Smooth muscle cell (in vitro differentiated cells): Measurements from ENCODE around the gene UBE2QL1. TPM values are rescaled to one million over a fixed set of nuclear protein-coding genes. Genes with fewer than 3 reads are reported as not detected.

ENCODE experiments used
- DNase-seq: peaks from one replicate; lab custom pipeline; 2025; ENCODE audit not compliant: unreplicated experiment; lab: John Stamatoyannopoulos, UW
- H2AFZ ChIP-seq: fragments of 200-600 bp; sonication (generic); 2 replicates; pipeline ENCODE4 v1.6.0; 2016; ENCODE audit warnings: antibody characterized with exemption, low read depth, mild to moderate bottlenecking
- H3F3A ChIP-seq: fragments of 200-600 bp; sonication (generic); 2 replicates; pipeline ENCODE4 v1.6.0; 2017; ENCODE audit warnings: antibody characterized with exemption, low read depth
- H3K27ac ChIP-seq: fragments of 200-600 bp; sonication (generic); 2 replicates; pipeline ENCODE4 v1.5.1; 2016; ENCODE audit warnings: low read depth, mild to moderate bottlenecking
- H3K27me3 ChIP-seq: fragments of 200-600 bp; sonication (generic); 2 replicates; pipeline ENCODE4 v1.6.1; 2016; ENCODE audit warnings: low read depth, mild to moderate bottlenecking
- H3K36me3 ChIP-seq: fragments of 200-600 bp; sonication (generic); 2 replicates; pipeline ENCODE4 v1.5.1; 2016; ENCODE audit warnings: low read depth
- H3K4me1 ChIP-seq: fragments of 200-600 bp; sonication (generic); 2 replicates; pipeline ENCODE4 v1.5.1; 2016; ENCODE audit warnings: low read depth
- H3K4me2 ChIP-seq: fragments of 200-600 bp; sonication (generic); 2 replicates; pipeline ENCODE4 v1.6.0; 2016; ENCODE audit warnings: mild to moderate bottlenecking
- H3K4me3 ChIP-seq: fragments of 200-600 bp; sonication (generic); 2 replicates; pipeline ENCODE4 v1.5.1; 2016; ENCODE audit warnings: mild to moderate bottlenecking
- H3K79me2 ChIP-seq: fragments of 200-600 bp; sonication (generic); 2 replicates; pipeline ENCODE4 v1.6.0; 2016; ENCODE audit warnings: low read depth, mild to moderate bottlenecking
- H3K9ac ChIP-seq: fragments of 200-600 bp; sonication (generic); 2 replicates; pipeline ENCODE4 v1.6.0; 2016; ENCODE audit warnings: low read depth
- H3K9me3 ChIP-seq: fragments of 200-600 bp; sonication (generic); replicated peaks from 2 replicates; pipeline ENCODE4 v1.5.1; 2016; ENCODE audit warnings: low read depth
- H4K20me1 ChIP-seq: fragments of 200-600 bp; sonication (generic); 2 replicates; pipeline ENCODE4 v1.6.0; 2016; ENCODE audit warnings: low read depth
- CTCF ChIP-seq: fragments of 200-600 bp; sonication (generic); IDR thresholded peaks from 2 replicates; pipeline ENCODE4 v1.5.1; 2017; ENCODE audit warnings: borderline replicate concordance, mild to moderate bottlenecking, antibody characterized with exemption; ENCODE audit not compliant: insufficient read depth, poor library complexity, severe bottlenecking
- WGBS: methylation state at CpG from one replicate; pipeline ENCODE4 v1.1.7; 2016; ENCODE audit warnings: low lambda C conversion rate; 5-methylcytosine and 5-hydroxymethylcytosine counted together
- polyA plus RNA-seq: library from polyadenylated mRNA; unstranded; fragments of >200 nt; fragmentation: Nextera tagmentation; extraction: Ambion mirVana; gene quantifications from 2 replicates; pipeline ENCODE4 v1.2.1, GENCODE V29; 2016
- total RNA-seq: library from RNA; depleted of rRNA; stranded (reverse); fragments of >200 nt; gene quantifications from 2 replicates; pipeline ENCODE4 v1.2.3, GENCODE V29; 2014

UBE2QL1 gene
- total and polyA plus RNA-seq, 2 experiments from 2014 or later = 1.2 to 1.3 TPM

GRCh38 chr5:6516823-6517222 is 68.2 kb downstream of the UBE2QL1 start:
- no peak for DNase-seq
- no peaks in the 10 kb centered on the region for H3K4me1 ChIP-seq
- no peak for TF ChIP-seq CTCF
- H3K36me3 ChIP-seq = no peaks in the 10 kb centered on the region
- H3K79me2 ChIP-seq = no peaks in the 10 kb centered on the region
- H3K4me3 ChIP-seq = no peak overlapping the region
- peaks cover 18% of the 10 kb centered on the region for H3K27me3 ChIP-seq
- H3K27ac ChIP-seq = no peak overlapping the region
- H2AFZ ChIP-seq = no peak overlapping the region
- 59% methylated on average over 4 of the region's 4 CpGs for WGBS
- no peaks in the 10 kb centered on the region for H3K9me3 ChIP-seq
- no peak overlapping the region for H3K9ac ChIP-seq
- no peaks in the 10 kb centered on the region for H4K20me1 ChIP-seq
- H3K4me2 ChIP-seq = no peak overlapping the region
- H3F3A ChIP-seq = no peaks in the 10 kb centered on the region

- no peak for TF ChIP-seq CTCF
- 81% methylated on average over 6 of the region's 6 CpGs for whole genome bisulfite sequencing
- no peaks in the 10 kb centered on the region for H3K36me3 ChIP-seq
- H3K79me2 ChIP-seq = no peaks in the 10 kb centered on the region
- H3K27me3 ChIP-seq = peaks cover 25% of the 10 kb centered on the region
- H3K9ac ChIP-seq = no peak overlapping the region
- H3K4me2 ChIP-seq = no peak overlapping the region
- no peaks in the 10 kb centered on the region for H3K4me1 ChIP-seq
- no peak overlapping the region for H2AFZ ChIP-seq
- no peak overlapping the region for H3K4me3 ChIP-seq
- H3F3A ChIP-seq = no peaks in the 10 kb centered on the region
- no peak overlapping the region for H3K27ac ChIP-seq
- no peaks in the 10 kb centered on the region for H4K20me1 ChIP-seq
- H3K9me3 ChIP-seq = no peaks in the 10 kb centered on the region
- no peak for DNase-seq
Observed at GRCh38 chr5:6517510-6517909, 68.9 kb downstream of the UBE2QL1 start.

DNA sequence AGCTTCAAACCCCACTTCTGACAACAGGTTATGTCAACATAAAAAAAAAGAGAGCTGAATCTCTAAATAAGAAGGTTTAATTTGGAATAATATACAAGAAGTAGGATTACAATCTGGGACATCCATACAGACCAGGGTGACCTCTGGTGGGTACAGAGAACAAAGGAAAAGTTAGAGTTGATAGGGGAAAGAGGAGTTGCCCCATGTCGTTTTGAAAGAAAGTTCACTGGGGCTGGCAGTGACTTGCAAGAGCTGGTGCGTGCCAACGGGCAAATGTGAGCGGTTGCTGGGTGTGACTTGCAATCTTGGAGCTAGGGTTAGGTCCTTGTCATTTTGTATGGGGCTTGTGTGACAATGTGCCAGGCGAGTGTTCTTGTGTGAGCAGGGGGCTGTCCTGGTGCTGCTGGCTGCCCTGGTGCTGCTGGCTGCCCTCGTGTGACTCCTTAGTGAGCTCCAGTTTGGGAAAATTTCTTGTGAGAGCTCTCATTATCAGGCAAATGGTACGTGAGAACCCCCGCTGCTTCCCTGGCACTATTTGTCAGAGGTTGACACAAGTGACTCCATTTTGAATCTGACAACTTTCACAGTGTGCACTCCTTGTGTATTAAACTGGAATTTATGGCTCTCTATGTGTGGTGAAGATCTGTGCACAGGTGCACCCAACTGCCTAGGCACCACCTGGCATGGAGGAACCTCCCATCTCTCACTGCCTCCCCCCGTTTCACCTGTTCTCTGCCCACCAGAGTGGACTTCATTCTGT is 69.8 kb downstream of the UBE2QL1 start:
- H3K79me2 ChIP-seq = no peaks in the 10 kb centered on the region
- 79% methylated on average over 9 of the region's 9 CpGs for WGBS
- no peak overlapping the region for H2AFZ ChIP-seq
- no peaks in the 10 kb centered on the region for H3F3A ChIP-seq
- H3K27ac ChIP-seq = no peak overlapping the region
- H3K9ac ChIP-seq = no peak overlapping the region
- H3K27me3 ChIP-seq = peaks cover 27% of the 10 kb centered on the region
- TF ChIP-seq CTCF = no peak
- H3K9me3 ChIP-seq = no peaks in the 10 kb centered on the region
- no peak for DNase-seq
- no peaks in the 10 kb centered on the region for H3K36me3 ChIP-seq
- H3K4me3 ChIP-seq = no peak overlapping the region
- H3K4me1 ChIP-seq = no peaks in the 10 kb centered on the region
- no peaks in the 10 kb centered on the region for H4K20me1 ChIP-seq
- no peak overlapping the region for H3K4me2 ChIP-seq

- Histone ChIP-seq H3K27ac (no peak overlapping the region), H4K20me1 (no peaks in the 10 kb centered on the region), H3K4me3 (no peak overlapping the region), H3K4me2 (no peak overlapping the region), H3K36me3 (no peaks in the 10 kb centered on the region), H3K4me1 (no peaks in the 10 kb centered on the region), H3K79me2 (no peaks in the 10 kb centered on the region), H3K9me3 (no peaks in the 10 kb centered on the region), H2AFZ (no peak overlapping the region), H3F3A (no peaks in the 10 kb centered on the region), H3K9ac (no peak overlapping the region), H3K27me3 (peaks cover 27% of the 10 kb centered on the region)
- 89% methylated on average over 5 of the region's 5 CpGs for WGBS
- no peak for TF ChIP-seq CTCF
- DNase-seq = no peak
Observed at GRCh38 chr5:6520201-6520600, 71.5 kb downstream of the UBE2QL1 start.
